Activated CD8-positive, alpha-beta memory T cell treated with anti-CD3 and anti-CD28 coated beads, Interleukin-2, amount 50 U/mL, for 4 hours (primary cell): ENCODE results near the gene CIDEA.
"Not testable (repeated sequence)": the region's sequence is repeated elsewhere in the genome, so short reads cannot be mapped to it uniquely, and the experiment has no call there.

Experiments used
- DNase-seq: peaks from one replicate; pipeline ENCODE4 v3.0.0-alpha.2; 2020

Gene CIDEA

DNA sequence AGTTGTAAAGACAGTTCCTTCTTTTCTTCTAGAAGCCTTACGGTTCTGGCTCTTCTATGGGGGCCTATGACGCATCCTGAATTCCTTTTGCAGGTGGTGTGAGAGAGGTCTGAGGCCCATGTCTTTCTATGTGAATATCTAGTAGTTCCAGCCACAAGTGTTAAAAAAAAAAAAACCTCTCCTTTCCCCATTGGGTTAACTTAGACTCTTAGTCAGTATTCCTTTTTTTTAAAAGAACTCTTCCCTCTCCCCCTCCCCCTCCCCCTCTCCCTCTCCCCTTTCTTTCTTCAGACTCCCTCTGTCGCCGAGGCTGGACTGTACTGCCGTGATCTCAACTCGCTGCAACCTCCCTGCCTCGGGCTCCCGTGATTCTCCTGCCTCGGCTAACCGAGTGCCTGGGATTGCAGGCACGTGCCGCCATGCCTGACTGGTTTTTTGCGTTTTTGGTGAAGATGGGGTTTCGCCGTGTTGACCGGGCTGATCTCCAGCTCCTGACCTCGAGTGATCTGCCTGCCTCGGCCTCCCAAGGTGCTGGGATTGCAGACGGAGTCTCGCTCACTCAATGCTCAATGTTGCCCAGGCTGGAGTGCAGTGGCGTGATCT, 11.4 kb upstream of the CIDEA start:
- DNase-seq: no peak

DNA sequence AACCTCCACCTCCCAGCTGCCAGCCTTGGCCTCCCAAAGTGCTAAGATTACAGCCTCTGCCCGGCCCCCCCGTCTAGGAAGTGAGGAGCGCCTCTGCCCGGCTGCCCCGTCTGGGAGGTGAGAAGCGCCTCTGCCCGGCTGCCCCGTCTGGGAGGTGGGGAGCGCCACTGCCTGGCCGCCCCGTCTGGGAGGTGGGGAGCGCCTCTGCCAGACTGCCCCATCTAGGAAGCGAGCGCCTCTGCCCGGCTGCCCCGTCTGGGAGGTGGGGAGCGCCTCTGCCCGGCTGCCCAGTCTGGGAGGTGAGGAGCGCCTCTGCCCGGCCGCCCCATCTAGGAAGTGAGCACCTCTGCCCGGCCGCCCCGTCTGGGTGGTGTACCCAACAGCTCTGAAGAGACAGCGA, 10.9 kb upstream of the CIDEA start:
- not testable (repeated sequence) for DNase-seq

DNA sequence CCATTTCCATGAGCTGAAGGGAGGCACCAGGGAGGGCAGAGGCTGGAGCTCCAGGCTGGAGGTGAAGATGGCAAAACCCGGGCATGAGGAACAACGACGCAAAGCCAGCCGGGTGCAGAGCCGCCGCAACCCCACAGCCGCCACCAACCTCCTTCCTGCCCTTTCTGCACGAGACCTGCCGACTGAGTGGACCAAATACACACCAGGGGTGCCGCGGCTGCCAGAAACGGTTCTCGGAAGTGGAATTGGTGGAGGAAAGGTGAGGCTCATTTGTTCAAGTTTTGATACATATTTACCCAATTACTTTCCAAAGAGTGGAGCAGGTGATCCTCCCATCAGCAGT, 8.4 kb upstream of the CIDEA start:
- no peak for DNase-seq

DNA sequence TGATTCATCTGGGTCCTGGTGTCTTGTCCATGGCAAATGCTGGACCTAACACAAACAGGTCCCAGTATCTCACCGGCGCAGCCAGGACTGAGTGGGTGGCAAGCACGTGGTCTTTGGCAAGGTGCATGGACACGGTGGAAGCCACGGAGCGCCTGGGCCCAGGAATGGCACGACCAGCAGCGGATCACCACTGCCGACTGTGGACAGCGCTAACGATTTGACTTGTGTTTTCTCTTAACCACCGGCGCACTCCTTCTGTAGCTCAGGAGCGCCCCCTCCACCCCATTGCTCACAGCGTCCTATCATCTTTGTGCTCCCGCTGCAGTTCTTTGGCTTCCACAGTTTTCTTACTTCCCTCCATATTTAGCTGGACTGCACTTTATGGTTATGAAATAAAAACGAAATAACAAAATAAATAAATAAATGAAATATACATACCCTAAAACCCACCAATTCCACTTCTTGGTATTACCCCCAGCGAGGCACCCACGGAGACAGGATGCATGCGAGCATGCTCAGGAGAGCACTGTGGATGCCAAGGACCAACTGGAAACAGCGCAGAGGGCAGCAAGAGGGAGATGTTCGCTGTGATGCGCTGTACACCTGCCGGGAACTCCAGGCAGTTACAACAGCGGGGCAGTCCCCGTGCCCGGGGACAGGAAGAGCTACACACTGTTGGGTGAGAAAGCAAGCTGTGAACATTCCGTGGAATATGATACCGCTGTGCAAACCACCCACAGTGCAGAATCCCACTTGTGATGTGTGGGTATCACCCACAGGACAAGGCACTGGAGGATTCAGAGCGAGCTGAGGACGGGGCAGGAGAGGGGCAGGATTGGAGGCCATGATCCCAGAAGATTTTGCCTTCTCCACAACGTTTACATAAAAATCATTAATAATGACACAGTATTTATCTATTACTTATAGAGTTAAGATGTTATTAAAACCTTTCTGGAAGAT, 7.0 kb upstream of the CIDEA start:
- DNase-seq: no peak

DNA sequence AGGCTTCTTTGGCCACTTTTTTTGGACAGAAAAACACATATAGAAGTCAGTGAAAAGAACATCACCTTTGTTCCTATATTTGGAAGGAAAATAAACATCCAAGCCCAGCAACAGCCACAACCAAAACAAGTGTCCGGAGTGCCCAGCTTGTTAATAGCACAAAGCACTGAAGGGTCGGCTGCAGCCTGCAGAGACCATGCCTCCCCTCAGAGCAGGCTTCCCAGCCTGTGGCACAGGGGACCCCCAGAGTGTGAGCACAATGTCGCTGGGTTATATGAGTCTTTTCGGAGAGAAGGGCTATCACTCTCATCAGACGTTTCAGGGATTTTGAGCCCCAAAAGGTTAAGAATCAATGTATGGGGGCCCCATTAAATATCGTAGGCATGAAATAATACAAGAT, 6.2 kb upstream of the CIDEA start:
- no peak for DNase-seq

DNA sequence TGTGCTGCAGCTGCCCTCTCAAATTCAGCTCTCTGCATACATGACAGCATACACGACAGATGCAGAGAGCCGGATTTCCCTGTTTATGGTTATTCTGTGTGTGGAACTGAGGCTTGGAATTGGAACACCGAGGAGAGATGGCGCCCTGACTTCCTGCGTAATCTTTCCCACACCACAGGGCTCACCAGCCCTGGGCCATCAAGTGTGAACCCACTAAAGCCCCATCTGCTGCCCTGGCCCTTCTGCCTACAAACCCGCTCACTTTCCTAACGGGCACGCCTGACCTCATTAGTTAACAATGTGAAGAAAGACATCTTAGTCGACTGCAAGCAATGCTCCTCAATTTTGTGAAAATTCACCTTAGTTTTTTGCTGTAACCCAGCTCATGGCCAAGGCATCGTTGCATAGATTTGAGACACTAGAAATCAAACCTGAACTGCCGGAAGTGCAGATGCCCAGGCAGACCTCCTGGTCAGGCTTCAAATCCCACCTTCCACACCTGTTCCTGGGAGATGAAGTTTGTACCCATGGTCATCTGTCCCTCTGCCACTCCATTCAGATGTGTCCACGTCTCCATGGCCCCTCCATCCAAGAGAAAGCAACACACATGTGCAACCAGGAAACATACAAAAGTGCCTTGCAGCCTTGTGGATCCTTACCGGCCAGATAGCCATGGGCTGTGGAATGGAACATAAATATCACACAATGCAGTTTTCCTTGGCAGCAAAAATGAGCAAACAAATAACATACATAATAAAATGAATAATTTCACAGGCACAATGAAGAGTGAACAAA, 5.0 kb upstream of the CIDEA start:
- DNase-seq: no peak

DNA sequence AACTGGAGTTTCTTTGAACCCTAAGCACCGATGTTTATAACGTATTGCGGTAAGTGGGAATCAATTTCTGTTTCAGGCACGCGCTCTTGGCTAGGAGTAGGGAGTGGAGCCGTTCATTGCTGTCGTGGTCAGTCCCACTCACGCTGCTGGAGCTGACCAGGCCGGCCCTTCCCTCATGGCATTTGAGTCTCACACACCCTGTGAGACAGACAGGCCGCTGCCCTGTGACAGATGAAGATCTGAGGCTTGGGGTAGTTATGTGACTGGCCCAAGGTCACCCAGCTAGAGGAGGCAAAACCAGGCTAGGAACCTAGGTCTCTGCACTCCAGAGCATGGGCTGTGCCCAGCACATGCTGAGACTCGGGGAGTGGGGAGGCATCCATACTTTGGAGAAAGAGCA, 2.9 kb upstream of the CIDEA start:
- no peak for DNase-seq

DNA sequence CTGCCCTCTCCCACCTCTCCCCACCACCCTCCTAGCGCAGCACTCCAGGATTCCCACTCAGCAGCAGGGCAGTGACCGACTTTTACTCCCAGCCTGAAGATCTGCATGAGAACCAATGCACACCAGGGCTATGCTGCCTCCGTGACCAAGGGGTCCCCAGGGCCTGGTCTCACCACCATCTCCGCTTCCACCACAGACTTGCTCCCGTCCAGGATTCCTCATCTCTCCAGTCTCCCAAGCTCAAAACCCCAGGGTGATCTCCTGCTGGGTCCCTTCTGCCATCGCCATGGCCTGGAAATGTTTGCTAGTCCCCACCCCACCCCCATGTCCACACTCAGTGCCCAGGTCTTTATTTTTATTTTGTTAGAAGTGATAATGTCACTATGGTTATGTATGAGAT, 2.1 kb upstream of the CIDEA start:
- no peak for DNase-seq

DNA sequence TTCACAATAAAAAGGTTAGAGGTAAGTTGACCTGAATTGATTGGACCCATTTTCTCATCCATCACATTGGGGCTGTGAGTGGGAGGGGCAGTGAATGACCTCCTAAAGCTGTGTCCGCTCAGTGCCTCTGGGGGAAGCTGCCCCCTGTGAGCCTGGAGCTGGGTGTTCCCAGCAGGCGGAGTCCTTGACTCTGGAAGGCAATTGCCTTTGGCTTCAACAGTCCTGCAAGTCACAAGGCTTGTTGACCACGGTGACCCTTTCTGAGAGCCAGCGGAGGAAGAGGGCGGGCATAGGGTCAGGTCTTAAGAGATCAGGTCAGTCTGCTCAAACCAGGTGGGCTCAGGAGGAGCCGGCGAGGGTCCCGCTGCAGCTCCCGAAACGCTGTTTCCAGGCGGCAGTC, 1.1 kb upstream of the CIDEA start:
- no peak for DNase-seq

DNA sequence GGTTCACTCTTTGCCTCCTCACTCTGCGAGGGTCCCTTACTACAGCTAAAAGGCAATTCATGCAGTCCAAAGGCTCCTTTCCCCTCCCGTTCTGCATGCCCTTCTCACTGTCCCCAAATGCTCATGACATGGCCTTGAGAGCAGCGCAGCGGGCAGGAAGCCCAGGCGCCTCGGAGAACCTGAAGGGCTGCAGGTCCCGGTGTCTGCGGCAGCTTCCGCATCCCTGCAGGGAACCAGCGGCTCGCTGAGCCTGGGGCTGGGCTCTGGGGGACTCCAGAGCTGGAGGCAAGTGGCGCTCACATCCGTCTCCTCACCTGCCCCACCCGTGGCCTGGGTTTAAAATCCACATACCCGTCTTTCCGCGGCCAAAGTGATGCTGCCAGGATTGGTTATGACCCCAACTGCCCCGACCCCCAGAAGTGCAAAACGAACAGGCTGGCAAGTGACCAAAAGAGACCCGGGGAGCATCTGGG, 462 bp upstream of the CIDEA start:
- DNase-seq: no peak

DNA sequence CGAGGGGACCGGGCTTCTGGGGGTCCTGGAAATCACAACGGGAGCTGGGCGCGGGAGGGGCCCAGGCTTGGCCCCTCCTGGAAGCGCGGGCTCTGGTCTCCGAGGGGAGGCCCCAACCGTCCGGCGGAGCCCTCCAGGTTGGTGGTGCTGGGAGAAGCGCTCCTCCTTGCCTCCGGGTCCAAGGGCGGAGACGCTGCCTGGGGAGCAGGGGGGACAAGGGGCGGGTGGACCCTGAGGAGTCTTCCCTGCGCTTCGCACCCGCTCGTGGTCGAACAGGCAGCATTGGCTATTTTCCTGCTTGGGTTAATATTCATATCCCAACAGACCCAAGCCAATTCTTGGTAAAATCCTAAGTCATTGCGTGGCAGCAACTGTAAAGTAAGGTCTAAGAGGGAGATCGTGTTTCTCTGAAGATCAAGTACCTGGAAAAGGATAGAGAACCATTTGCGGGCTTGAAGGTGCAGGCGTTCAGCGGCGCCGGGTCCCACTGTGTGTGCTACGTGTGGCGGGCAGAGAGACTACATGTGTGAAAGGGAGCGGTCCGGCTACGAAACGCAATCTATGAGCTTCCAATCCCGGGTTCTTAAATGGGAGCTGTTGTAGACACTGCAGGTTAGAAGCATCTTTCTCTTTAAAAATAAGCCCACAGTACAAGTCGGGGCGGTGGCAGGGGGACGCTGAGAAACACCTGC, 805 bp downstream of the CIDEA start:
- DNase-seq: no peak

DNA sequence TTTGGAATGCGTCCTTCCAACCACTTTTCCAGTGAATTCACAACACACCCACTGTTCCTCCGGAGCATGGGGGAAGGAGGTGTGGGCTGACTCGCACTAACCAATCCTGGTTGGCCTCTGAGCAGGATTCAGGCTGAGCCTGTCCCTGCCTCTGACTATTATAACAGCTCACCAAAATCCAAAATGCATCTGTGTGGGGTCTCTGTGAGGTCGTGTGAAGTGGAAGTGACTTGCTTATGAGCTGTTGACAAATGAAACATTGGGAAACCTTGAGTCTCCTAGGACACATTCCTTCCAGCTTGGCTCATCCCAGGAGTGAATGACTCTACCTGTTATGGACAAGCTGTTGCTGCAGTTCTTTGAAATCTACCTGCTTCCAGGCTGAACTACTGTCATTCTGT, 1.5 kb downstream of the CIDEA start:
- no peak for DNase-seq

DNA sequence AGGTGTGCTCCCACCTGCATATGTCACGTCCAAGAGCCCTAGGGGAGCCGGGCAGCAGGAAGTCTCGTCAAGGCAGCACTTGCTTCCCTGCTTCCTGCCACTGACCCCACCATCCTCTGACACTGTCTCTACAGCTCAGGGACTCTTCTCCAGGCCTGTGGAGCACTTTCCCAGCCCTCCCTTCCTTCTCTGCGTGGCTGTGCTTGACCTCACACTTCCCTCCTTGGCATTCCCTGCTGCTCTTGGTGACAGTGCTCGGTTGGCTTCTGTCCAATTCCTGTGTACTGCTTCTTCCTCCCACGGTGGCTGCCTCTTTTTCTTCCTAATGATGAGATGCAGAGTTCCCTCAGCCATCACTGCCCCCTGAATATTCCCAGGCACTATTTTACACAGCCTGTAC, 2.8 kb downstream of the CIDEA start:
- DNase-seq: no peak

DNA sequence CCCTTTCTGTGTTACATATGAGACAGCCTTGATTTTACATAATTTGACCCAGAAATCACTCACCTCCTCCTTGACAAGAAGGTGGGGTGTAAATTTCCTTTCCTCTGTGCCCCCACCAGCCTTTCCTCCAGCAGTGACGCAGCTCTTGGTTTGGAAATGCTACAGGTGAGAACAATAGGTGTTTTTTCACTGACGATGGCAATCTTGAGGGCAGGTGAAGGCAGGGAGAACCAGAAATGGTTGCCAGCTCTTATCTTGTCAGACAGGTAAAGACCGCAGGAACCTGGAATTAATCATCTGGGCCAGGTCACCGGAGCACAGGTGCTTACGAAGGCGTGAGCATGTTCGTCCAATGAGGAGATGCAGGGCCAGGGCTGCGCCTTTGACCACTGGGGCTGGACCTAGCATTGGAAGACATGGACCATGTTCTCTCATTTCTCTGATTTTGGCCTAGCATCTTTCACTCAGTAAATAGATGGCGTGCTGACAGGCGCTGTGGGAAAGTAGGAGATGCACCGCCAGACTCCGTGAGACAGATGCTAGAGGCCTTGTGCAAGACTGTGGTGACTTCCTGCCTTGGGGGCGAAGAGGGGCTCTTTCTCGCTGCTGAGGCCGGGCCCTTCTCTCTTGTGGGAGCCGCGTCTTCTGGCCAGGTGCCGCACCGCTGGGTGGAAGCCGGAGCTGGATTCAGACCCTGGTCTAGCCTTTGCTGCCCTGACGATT, 4.0 kb downstream of the CIDEA start:
- DNase-seq: no peak

DNA sequence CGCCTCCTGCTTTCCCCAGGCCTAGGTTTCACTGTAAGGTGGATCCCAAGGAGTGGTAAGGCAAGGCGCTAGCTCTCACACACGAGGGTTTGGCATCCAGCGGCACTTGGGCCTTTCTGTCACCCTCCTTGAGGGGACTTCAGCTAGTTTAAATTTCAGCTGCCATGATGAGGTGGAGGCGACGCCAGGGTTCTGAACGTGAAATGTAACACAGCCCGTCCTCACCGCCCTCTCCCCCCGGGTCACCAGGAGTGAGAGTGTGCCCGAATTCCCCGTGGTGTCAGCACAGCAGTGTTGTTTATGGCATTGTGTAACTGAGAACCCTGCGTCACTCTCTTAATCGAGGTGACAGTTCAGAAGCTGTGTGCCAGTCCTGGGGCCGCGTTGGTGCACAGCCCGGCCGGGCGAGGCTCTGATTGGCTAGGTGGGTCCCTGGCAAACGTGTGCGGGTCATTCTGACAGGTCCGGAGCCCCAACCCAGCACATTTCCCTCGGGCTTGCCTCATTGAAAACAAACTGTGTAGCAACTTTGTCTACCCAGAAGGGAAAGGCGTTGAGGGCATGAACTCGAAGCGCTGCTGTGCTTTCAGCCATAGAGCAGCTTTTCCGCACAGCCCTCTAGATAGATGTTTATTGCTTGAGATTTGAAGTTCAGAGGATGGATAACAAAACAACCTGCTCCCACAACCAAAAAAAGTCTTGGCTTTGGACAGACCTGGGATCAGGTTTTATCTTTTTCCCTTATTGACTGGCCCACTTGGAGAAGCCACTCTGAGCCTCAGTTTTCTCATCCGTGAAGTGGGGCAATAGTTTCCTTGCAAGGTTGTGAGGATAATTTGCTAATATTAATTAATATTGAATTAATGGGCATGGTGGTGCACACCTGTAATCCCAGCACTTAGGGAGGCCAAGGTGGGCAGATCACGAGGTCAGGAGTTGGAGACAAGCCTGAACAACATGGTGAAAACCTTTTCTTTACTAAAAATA, 4.9 kb downstream of the CIDEA start:
- DNase-seq: no peak

DNA sequence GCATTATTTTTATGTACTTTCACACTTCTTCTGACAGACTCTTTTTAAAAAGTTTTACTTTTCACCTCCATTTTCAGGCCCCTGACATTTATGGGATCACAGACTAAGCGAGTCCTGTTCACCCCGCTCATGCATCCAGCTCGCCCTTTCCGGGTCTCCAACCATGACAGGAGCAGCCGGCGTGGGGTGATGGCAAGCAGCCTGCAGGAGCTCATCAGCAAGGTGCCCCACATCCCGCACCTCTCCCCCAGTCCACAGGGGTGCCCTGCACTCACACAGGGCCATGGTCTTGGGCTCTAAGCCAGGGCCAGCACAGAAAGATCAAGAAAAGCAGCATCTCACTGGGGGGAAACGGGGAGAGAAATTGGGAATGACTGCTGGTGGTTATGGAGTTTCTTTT, 8.6 kb downstream of the CIDEA start:
- no peak for DNase-seq

DNA sequence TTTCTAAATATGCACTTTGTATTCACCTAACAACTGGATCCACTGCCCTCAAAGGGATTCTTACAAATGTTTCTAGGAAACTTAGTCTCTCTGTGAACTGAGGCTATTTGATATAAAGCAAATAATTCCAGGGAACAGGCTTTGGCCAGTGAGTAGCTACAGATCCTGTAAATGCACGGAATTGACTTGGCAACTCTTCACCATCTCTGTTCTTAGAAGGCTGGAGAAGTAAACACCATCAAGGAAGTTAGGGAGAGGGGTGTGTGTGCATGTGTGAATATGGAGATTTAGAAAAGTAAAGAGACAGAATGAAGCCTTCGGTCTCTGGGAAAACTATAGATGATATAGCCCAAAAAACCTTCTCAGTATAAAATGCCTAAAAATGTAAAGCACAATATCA, 10.7 kb downstream of the CIDEA start:
- DNase-seq: no peak

DNA sequence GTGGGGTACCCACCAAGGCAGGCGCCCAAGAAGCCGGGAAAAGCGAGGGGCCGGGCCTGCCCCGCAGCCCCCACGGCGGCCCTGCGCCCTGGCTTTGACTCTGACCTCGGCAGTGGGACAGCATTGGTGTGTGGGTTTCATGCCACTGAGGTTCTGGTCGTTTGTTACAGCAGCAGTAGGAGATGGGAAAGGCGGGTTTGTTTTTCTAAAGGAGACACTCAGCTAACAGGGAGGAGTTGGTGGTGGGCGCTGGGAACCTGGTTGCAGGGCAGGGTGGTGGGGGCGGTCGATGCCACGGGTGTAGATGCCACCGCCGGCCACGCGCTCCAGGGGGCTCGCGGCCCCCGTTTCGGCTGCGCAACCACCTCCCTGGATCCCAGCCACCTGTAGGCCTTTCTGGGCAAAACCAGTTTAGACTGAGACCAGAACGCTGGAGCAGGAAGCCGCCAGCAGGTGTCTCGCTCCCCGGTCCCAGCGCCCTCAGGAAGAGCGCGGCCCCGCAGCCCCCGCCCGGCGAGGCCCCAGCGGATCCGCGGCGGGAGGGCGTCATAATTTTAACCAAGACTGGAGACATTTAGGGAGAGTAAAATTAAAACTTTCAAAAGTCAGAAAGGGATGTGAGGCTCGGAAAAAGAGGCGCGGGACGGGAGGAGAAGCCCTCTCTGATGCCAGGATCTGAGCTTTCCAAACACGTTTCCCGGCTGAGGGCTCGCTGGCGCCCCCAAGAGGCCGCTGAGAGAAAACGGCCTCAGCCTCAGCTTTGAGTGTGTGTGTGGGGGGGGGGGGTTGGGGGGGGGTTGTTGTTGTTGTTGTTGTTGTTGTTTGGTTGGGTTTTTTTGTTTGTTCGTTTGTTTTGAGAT, 17.4 kb downstream of the CIDEA start:
- no peak for DNase-seq

DNA sequence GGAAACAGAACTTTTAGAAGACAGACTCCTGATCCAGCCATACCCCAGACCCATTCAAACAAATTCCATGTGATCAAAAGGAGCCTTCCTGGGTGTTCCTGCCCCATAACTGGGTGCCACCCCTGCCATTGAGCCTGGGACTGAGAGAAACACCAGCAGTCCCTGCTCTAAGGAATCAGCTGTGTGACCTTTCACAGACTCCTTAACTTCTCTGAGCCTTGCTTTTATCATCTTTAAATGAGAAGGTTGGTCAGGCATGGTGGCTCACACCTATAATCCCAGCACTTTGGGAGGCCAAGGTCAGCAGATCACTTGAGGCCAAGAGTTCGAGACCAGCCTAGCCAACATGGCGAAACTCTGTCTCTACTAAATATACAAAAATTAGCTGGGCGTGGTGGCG, 20.6 kb downstream of the CIDEA start:
- no peak for DNase-seq
